ENCODE results near the gene INO80C. TPM values are rescaled to one million over a fixed set of nuclear protein-coding genes. Genes with fewer than 3 reads are reported as not detected.

INO80C gene
- total and polyA plus RNA-seq, 2 of the 4 experiments (the other 2 are of a cell fraction), result 5.6 to 17.1 TPM

GRCh38 chr18:35443434-35443833, 54.3 kb downstream of the INO80C start:
- H2BK120ac ChIP-seq (ENCODE audit: low read depth, low read length), result no peak overlapping the region
- no peaks in the 10 kb centered on the region for H3K79me1 ChIP-seq (ENCODE audit: low read depth in 1 of 2, low read length in 2 of 2)
- intact Hi-C loops (cut with micrococcal nuclease) (no loop called here), dilution Hi-C loops (cut with HindIII; ENCODE audit: low sequenced_read_pairs, unreplicated experiment) (no loop called here), in situ Hi-C loops (cut with MboI; ENCODE audit: low sequenced_read_pairs) (no loop called here)
- H4K20me1 ChIP-seq (ENCODE audit: insufficient read depth, low read length), result no peaks in the 10 kb centered on the region
- CTCF ChIA-PET, result no interaction called here
- H2BK15ac ChIP-seq (ENCODE audit: low read depth, low read length), result no peak overlapping the region
- ATAC-seq (ENCODE audit: low read depth) (no peak), DNase-seq (no peak)
- H2BK5ac ChIP-seq (ENCODE audit: low read depth, low read length, poor library complexity, severe bottlenecking), result no peak overlapping the region
- H2AK5ac ChIP-seq (ENCODE audit: low read depth, low read length), result no peak overlapping the region
- no peak overlapping the region for H2BK20ac ChIP-seq (ENCODE audit: low read depth, low read length)
- H3K9me3 ChIP-seq (ENCODE audit: control insufficient read depth, insufficient read depth, low read length), result no peaks in the 10 kb centered on the region
- no peak overlapping the region for H4K91ac ChIP-seq (ENCODE audit: insufficient read depth, low read depth, low read length)
- peaks cover 2% of the 10 kb centered on the region; the same call in 1 of the 2 replicates for H3K4me1 ChIP-seq (ENCODE audit: control insufficient read depth, insufficient read depth, low read length)
- peaks cover 7% of the 10 kb centered on the region for H3K27me3 ChIP-seq (ENCODE audit: control insufficient read depth, insufficient read depth, low read length)
- no peak overlapping the region for H2AFZ ChIP-seq (replicated peaks; ENCODE audit: low read length, poor library complexity)
- H3K27ac ChIP-seq (ENCODE audit: insufficient read depth, low read length), result no peak overlapping the region
- no peak overlapping the region for H3K4me2 ChIP-seq (ENCODE audit: low read depth, low read length)
- H4K8ac ChIP-seq (ENCODE audit: low read depth in 2 of 2, low read length in 2 of 2), result no peak overlapping the region
- H3K4ac ChIP-seq (ENCODE audit: low read depth, low read length), result no peak overlapping the region
- H3K23ac ChIP-seq (ENCODE audit: low read depth, low read length), result no peak overlapping the region
- H3K9ac ChIP-seq (ENCODE audit: low read depth, low read length), result no peak overlapping the region
- H3K56ac ChIP-seq (ENCODE audit: extremely low read depth, insufficient read depth, low read length), result no peak overlapping the region
- no peak overlapping the region for H3K4me3 ChIP-seq (ENCODE audit: insufficient read depth, low read depth, low read length)
- H3K9me1 ChIP-seq (ENCODE audit: insufficient read depth, low read length), result no peaks in the 10 kb centered on the region; the same call in 1 of the 2 replicates
- WGBS, 2 experiments (ENCODE audit: extremely low coverage in 2 of 2, insufficient read length in 1 of 2), result no CpG with 5 or more reads among the region's 3 CpGs
- no peak overlapping the region for H3K18ac ChIP-seq (ENCODE audit: low read depth, low read length)
- no peak overlapping the region for H2AK9ac ChIP-seq (replicated peaks; ENCODE audit: low read depth, low read length, poor library complexity)
- no TSS peak for BruUV-seq (replicated peaks)
- TF ChIP-seq MXI1 (IDR thresholded peaks at IDR 0.05; ENCODE audit: borderline replicate concordance, low read depth, low read length) (no peak), MAFK (IDR thresholded peaks at IDR 0.05; ENCODE audit: low read depth, low read length) (no peak), USF2 (IDR thresholded peaks at IDR 0.05; ENCODE audit: low read depth, low read length) (no peak), BHLHE40 (IDR thresholded peaks at IDR 0.05; ENCODE audit: low read depth, low read length) (no peak), RCOR1 (IDR thresholded peaks at IDR 0.05; ENCODE audit: insufficient replicate concordance, low read length) (no peak), SMC3 (IDR thresholded peaks at IDR 0.05; ENCODE audit: low read depth, low read length) (no peak), NFE2L2 (IDR thresholded peaks at IDR 0.05; ENCODE audit: low read depth, low read length) (no peak), CTCF (conservative IDR thresholded peaks at IDR 0.05; ENCODE audit: low read depth, low read length) (no peak), MAZ (IDR thresholded peaks at IDR 0.05; ENCODE audit: borderline replicate concordance, low read depth, low read length) (no peak), RAD21 (IDR thresholded peaks at IDR 0.05; ENCODE audit: low read length) (no peak), CHD1 (IDR thresholded peaks at IDR 0.05; ENCODE audit: low read depth, low read length) (no peak)
- H4K5ac ChIP-seq (ENCODE audit: low read depth, low read length), result no peak overlapping the region
- H3K14ac ChIP-seq (replicated peaks; ENCODE audit: low read depth, low read length), result no peak overlapping the region
- H3K36me3 ChIP-seq (ENCODE audit: control insufficient read depth, insufficient read depth, low read length), result no peaks in the 10 kb centered on the region
- POLR2A ChIA-PET (ENCODE audit: unreplicated experiment), result interaction anchor here (0.6 kb wide), 1 partner anchor 57 kb away, joined by 3 read pairs; no protein-coding TSS in a partner anchor

Measured in IMR-90 (cell line).